Esophagus squamous epithelium (tissue), 4 donors: ENCODE results near the gene SYF2.
A peak's percentile ranks its signal among the peaks of the same experiment; 100 is the strongest.

Experiments
- CTCF ChIP-seq, 6 experiments: fragments of 450-650 bp in 4 of 6; fragments of 200-600 bp in 2 of 6; sonication (generic) in 2 of 6; IDR thresholded peaks; one replicate each; pipeline ENCODE4 v1.5.1; 2016 to 2019; ENCODE audit warnings: antibody characterized with exemption in 6 of 6, mild to moderate bottlenecking in 4 of 6, moderate library complexity in 4 of 6
- POLR2A ChIP-seq, 4 donors: fragments of 450-650 bp; IDR thresholded peaks; one replicate each; pipeline ENCODE4 v1.6.1; 2017; ENCODE audit warnings: antibody characterized with exemption in 4 of 4, mild to moderate bottlenecking in 4 of 4, moderate library complexity in 3 of 4

- TF ChIP-seq CTCF (IDR thresholded peaks at IDR 0.05) (no peak), POLR2A (IDR thresholded peaks at IDR 0.05) (peak in 1 of 4 donors; percentile 5)
Measured at GRCh38 chr1:25232866-25233784, 823 bp upstream of the SYF2 start.
